CMK (cell line): ENCODE data around the gene GREM2.
A peak's percentile ranks its signal among the peaks of the same experiment; 100 is the strongest.

Experiments
- DNase-seq: peaks from one replicate; pipeline ENCODE4 v3.0.0-alpha.2; 2010; ENCODE audit warnings: low read depth

GREM2 gene

GRCh38 chr1:240555524-240555923, 56.4 kb downstream of the GREM2 start:
- DNase-seq: no peak

GRCh38 chr1:240553351-240553750, 58.6 kb downstream of the GREM2 start:
- DNase-seq: no peak

DNA sequence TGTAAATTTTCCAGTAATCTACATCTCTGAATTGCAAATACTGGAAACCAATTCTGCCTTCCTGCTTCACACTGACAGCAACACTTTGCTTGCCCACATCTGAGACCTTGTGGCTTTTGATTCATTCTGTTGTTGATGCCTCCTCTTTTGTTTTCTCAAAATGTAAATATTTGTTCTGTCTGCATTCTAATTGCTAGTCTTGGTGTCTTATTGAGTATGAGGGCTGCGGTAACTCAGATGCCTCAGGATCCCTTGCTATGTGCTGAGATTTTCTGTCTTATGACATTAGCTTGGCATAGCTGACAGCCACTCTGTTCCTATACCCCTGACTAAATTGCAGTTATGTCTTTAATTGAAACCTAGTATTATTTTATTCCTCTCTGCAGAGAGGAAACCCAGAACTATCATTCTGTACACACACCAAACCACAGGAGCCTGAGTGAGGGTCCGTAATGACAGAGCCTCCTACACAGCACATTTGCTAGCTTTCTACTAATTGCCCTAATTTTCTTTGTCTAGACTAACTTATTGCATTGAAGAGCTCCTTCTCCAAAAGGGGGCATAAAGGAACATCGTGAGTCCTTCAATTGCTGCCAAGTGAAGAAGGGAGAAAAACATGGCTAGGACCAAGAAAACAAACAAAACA, 72.1 kb downstream of the GREM2 start:
- DNase-seq: no peak

DNA sequence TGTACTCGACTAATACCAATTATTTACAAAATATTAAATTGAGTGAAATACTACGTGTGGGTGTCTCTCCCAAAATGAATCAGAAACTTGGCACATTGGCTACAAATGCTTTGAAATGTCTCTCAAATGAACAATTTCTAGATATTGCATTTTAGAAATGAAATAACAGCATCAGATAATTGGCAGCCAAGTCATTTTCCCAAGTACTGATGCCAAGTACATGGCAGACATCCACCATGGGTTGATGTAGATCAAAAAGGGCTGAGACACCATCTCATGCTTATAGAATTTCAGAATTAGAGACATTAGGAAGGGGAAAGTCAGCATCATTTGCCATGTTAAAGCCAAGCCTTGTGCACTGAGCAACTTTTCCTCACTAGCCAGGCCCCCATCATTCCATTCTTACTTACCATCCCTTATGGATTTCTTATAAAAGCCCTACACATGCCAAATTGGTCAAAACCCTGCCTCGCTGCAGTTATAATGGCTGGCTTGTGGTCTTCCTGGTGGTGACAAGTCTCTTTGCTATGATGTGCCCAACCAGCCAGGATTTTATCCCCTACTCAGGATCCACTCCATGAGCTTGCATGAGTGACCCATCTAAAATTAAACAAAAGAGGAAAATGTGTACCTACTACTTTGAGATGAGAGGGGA, 73.1 kb downstream of the GREM2 start:
- no peak for DNase-seq

DNA sequence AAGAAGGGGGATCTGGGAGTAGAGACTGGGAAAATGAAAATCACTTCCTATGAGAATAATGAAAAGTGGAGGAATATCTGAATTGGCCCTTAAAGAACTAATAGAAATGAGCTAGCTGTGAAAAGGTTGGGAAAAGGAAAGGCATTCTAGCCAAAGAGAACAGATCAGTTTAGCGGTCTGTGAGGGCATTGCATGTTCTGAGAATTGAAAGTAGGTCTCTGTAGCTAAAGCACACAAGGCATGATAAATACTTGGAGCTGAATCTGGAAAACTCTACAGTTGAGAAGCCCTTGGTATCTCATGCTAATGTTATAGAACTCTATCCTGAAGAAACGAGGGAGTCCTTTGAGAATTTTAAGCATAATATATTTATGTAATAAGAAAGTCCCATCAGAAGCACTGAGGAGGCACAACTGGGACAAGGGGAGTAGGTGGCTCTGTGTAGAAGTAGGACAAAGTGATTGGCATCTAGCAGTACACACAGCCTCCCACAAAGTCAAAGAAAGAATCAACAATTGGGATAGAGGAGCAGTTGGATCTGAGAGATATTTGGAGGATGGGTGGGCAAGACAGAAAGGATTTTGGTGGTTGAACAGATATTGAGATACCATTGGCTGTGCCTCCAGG, 78.7 kb downstream of the GREM2 start:
- no peak for DNase-seq

DNA sequence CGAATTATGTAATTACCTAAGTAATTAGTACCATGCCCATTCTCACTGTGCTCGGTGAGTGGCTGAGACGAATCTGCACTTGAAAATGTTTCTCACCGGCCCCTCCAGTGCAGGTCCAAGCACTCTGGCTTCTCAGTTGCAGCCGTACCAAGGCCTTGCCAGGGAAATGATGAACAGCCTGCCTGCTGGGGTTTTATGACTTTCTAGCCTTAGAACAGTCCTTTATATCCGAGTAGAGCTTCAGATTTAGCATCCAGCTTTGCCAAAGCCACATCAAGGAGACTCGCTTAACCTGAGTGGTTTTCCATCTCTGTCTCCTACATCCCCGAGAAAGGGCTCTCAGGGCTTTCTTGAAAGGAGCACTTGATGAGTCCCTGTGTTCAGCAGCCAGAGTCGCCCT, 83.4 kb downstream of the GREM2 start:
- DNase-seq: no peak

- DNase-seq: no peak
These were observed 84.9 kb downstream of the GREM2 start for GRCh38 chr1:240527086-240527485.

GRCh38 chr1:240526312-240526711, 85.6 kb downstream of the GREM2 start:
- DNase-seq: no peak

DNA sequence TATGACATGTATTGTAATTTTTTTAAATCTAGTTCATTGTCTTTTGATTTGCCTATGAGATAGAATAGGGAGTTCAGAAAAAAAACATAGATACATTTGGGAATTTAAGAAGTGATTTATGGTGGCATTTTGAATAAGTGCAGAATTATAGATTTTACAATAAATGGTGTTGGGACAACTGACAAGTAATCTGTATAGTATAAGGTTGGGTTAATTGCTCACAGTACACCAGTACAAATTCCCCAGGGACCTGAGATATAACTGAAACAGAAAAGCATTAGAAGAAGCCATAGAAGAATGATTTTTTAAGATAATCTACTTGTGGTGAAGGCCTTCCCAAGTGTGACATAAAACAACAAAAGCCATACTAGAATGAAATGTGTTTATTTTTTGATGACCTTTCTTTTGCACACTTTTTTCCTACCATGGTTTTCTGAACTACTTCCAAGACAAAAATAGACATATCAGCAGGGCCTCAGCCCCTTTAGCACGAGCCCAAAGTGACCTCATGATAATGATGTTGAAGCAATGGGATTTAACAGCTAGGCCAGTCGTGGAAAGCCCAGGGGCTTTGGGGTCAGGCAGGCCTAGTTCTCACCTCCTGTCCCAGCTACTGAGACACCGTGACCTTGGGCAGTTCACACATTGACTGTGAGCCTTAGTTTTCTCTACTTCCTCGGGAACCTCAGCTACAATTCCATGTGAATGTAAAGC, 87.4 kb downstream of the GREM2 start:
- DNase-seq: no peak

- no peak for DNase-seq
These were observed 89.7 kb downstream of the GREM2 start for GRCh38 chr1:240522122-240522822.

DNA sequence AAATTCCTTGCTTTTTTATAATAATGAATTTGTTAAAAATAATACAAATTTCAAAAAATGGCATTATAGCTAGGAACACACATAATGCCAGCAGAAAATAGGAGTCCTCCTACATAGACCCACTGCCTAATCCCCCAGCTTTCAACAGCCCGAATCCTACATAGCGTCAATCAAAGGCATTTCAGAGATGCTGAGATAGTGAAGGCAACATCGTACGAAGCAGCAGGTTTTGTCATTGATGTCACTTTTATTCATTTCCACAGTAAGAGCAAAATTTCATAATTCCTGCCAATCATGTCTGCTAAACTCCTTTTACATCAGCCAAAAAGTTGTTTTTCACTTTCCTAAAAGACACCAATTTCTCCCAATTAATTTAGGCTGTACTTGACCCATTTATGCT, 94.1 kb downstream of the GREM2 start:
- no peak for DNase-seq

- no peak for DNase-seq
These were observed 95.9 kb downstream of the GREM2 start for GRCh38 chr1:240516069-240516468.

- no peak for DNase-seq
These were observed 96.5 kb downstream of the GREM2 start for GRCh38 chr1:240515505-240515904.

DNA sequence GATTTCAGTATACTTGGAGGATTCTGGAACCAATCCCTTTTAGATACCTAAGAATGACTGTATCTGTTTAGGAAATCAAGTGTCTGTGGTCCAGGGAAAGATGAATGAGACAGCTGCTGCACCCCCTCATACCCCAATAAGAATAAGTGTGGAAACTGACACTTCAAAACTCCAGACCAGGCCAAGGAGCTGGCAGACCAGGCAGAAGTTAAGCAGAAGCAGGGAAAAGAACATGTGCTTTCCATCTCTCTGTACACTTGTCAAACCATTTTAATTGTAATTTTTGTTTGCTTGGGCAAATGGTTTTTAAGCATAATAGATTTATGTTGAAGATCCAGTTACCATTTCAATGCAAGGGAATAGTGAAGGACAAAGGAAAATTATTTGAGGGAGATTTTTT, 100.2 kb downstream of the GREM2 start:
- no peak for DNase-seq

- no peak for DNase-seq
These were observed 103.0 kb downstream of the GREM2 start for GRCh38 chr1:240508950-240509349.

- DNase-seq: no peak
These were observed 103.8 kb downstream of the GREM2 start for GRCh38 chr1:240508201-240508600.

GRCh38 chr1:240506176-240506575, 105.8 kb downstream of the GREM2 start:
- no peak for DNase-seq

- DNase-seq: no peak
These were observed 108.4 kb downstream of the GREM2 start for GRCh38 chr1:240503558-240503957.

- no peak for DNase-seq
These were observed 108.9 kb downstream of the GREM2 start for GRCh38 chr1:240503036-240503435.

DNA sequence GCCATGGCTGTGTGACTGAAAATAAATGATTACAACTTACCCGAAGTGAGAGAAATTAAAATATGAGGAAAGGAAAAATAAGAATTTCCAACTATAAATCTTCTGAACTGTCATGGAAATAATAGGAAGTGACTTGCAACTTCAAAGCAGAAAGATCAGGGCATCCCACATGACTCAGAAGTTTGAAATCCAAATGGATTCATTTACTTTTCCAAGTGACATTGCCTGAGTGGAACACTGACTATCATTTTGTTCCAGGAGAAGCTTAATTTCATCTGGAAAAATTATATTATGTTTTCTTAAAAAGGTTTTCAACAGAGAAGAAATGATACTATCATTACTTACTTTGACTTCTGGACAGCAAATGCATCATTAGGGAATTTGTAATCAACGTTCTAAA, 110.8 kb downstream of the GREM2 start:
- no peak for DNase-seq

- no peak for DNase-seq
These were observed 111.3 kb downstream of the GREM2 start for GRCh38 chr1:240500647-240501046.

DNA sequence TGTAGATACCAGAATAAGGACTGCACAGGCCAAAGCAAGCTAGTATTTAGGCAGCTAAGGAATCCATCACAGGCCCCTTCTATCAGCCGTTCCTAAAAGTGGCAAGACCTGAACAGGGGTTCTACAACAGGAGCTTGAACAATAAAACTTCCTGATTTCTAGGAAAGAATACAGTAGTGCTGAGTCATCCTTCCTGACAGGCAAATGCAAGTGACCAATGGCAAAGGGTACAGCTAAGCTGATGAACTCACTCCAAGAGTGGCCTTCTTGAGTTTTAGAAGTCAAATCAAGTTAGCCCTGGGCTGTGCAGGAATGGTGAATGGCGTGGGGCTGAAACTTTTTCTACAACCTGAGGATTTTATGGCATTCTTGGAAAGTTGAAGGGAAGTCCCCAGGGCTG, 112.9 kb downstream of the GREM2 start:
- peak; percentile 62 for DNase-seq
